GM15510 (cell line): ENCODE measurements around the gene EPB41L2.

ENCODE experiments used
- POLR2A ChIP-seq: IDR thresholded peaks from 3 replicates; pipeline ENCODE4 v1.6.1; 2011; ENCODE audit warnings: borderline replicate concordance; ENCODE audit not compliant: insufficient read length; ENCODE audit errors: extremely low read depth

Gene EPB41L2

GRCh38 chr6:131048933-131049515 is 14.0 kb downstream of the EPB41L2 start:
- TF ChIP-seq POLR2A, result no peak

DNA sequence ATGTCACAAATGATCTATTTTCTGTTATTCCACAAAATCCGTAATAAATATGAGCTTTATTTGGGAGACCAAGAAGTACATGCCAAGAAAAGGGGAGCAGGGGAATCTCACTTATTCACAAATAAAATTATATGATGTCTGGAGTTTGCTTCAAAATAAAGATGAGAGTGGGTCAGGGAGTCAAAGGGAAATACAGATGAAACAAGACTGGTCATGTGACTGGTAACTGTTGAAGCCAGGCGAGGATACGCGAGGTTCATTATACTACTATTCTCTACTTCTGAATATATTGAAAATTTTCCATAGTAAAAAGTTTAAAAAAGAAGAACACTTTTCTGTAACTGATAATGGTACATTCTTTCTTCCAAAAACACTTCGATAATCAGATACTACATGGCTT is 14.6 kb downstream of the EPB41L2 start:
- no peak for TF ChIP-seq POLR2A

- no peak for TF ChIP-seq POLR2A
These were observed 17.9 kb downstream of the EPB41L2 start for GRCh38 chr6:131045139-131045538.

GRCh38 chr6:131043902-131044447 is 19.1 kb downstream of the EPB41L2 start:
- no peak for TF ChIP-seq POLR2A

- no peak for TF ChIP-seq POLR2A
These were observed 20.4 kb downstream of the EPB41L2 start for GRCh38 chr6:131042664-131043063.

DNA sequence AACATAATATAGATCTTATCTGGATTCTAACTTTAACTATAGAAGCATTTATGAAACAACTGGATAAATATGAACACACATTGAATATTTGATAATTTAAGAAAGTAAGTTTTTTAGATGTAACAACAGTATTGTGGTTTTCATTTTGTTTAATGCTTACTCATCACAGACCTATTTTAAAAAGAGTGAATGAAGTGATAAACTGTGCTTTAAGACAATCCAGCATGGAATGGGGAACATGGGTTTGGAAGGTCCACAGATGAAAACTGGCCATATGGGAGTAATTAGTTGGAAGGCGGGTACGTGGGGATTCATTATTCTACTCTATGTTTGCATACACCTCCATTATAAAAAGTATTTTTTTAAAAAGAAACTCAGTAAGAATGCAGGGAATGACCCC is 21.2 kb downstream of the EPB41L2 start:
- no peak for TF ChIP-seq POLR2A

DNA sequence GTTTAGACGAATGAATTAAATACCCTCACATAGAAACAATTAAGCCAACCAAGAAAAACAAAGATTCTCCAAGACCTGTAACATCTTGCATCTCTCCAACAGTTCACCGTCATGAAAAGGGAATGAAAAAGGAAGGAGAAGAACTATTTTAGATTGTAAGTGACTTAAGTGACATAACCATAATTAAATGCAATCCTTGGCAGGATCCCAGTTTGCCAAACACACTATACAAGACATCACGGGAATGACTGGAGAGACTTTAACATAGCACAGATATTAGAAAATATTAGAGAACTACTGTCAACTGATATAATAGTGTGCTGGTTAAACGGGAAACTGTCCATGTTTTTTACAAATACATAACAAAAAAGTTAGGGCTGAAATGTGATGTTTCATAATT is 22.2 kb downstream of the EPB41L2 start:
- TF ChIP-seq POLR2A, result no peak

- TF ChIP-seq POLR2A, result no peak
These were observed 23.7 kb downstream of the EPB41L2 start for GRCh38 chr6:131039345-131039680.

DNA sequence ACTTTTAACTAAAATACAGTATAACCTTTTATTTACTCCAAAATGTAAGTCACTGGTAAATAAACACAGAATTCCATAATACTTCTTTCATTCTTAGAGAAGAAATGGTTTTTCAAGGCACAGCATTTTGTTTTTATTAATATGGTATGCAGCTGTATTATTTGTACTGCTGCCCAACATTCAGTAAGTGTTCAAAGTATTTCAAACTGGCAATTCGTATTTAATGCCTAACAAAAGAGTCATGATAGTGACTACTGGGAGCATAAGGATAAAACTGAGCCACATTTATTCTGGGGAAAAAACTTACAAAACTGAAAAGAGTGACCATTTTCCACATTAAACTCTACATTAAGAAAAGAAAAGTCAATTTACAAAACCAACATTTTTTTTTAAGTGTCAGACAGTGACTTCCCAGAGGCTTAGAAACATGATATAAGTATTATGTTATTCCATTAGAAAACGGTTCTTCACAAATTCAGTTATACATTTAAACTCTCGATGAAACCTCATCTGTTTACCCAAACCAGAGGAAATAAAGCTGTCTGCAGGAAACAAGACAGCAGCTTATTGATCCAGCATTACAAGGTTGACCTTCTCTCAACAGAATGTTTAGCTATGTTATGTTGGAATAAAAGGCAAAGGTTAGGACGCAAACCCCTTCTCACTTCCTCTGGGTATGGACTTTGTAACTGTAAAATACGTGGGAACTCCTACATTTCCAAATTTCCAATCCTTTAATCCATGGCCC is 24.3 kb downstream of the EPB41L2 start:
- no peak for TF ChIP-seq POLR2A

GRCh38 chr6:131037194-131037897 is 25.7 kb downstream of the EPB41L2 start:
- TF ChIP-seq POLR2A, result no peak

GRCh38 chr6:131036601-131037000 is 26.4 kb downstream of the EPB41L2 start:
- no peak for TF ChIP-seq POLR2A

DNA sequence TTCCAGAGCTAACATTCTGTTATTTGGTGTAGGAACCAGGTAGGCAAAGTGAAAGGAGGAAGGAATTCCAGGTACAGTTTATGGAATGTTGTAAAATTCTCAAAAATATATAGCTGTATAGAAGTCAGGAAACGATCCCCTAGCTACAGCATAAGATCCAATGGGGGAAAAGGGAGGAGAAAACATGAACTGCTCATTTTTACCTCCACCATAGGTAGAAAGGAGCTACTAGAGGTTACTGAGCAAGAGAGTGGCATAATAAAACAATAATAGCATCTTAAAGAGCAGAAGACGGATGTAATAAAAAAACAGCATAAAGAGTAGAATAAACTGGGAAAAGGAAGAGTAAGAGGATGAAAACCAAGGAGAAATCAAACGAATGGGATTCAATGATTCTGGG is 26.9 kb downstream of the EPB41L2 start:
- TF ChIP-seq POLR2A, result no peak

DNA sequence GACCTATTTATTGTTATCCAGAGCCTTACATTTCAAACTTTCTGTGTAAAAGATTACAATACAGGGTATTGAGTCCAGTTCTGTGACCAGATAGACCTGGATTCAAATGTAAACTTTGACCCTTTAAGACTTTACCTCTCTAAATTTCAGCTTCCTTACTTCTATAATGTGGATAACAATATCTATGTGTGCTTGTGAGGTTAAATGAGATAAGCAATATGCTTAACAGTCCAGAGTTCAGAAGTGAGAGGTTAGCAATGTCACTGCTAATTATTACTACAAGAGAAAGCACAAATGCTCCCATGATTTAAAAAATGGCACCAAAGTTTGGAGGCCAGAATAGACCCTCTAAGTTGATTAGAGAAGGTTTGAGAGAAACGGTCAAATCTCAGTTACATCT is 27.5 kb downstream of the EPB41L2 start:
- TF ChIP-seq POLR2A, result no peak

- TF ChIP-seq POLR2A, result no peak
These were observed 29.4 kb downstream of the EPB41L2 start for GRCh38 chr6:131033631-131034030.

DNA sequence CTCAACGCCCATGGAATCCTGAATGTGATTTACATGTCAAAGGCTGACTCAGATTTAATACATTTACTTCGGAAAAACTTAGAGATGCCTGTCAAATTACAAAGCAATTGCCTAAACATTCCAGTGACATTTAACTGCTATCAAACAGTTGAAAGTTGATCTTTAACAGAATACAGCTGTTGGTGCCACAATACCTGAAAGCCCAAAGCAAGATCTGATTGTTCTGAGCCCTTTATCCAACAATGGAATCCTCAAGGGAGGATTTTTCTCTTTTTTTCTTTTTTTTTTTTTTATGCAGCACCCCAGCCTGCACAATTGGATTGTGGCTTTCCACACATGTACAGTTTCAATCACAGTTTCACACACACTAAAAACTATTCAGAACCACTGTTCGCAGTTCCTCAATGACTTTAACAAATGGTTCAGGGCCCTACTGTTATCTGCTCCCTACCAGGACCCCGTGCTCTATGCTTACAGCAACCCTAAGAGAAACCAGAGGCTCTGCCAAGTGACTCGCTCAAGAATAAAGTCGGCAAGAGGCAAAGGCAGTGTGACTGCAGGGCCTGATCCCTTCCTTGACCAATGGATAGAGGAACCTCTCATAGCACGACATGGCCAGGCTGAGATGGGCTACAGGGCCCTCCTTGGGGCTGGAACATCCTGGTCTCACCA is 33.3 kb downstream of the EPB41L2 start:
- TF ChIP-seq POLR2A, result no peak
